Midbrain (tissue), 1 donor: ENCODE results near the gene PCDHA12.
"Not testable (repeated sequence)": the region's sequence is repeated elsewhere in the genome, so short reads cannot be mapped to it uniquely, and the experiment has no call there.

ENCODE experiments used
- DNase-seq: peaks from one replicate; lab custom pipeline; 2025; lab: John Stamatoyannopoulos, UW

The PCDHA12 gene

GRCh38 chr5:140857177-140857986 is 17.7 kb upstream of the PCDHA12 start:
- DNase-seq: no peak

DNA sequence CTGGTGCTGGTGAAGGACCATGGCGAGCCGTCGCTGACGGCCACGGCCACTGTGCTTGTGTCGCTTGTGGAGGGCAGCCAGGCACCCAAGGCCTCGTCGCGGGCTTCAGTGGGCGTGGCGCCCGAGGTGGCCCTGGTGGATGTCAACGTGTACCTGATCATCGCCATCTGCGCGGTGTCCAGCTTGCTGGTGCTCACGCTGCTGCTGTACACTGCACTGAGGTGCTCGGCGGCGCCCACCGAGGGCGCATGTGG is 17.2 kb upstream of the PCDHA12 start:
- DNase-seq: no peak

DNA sequence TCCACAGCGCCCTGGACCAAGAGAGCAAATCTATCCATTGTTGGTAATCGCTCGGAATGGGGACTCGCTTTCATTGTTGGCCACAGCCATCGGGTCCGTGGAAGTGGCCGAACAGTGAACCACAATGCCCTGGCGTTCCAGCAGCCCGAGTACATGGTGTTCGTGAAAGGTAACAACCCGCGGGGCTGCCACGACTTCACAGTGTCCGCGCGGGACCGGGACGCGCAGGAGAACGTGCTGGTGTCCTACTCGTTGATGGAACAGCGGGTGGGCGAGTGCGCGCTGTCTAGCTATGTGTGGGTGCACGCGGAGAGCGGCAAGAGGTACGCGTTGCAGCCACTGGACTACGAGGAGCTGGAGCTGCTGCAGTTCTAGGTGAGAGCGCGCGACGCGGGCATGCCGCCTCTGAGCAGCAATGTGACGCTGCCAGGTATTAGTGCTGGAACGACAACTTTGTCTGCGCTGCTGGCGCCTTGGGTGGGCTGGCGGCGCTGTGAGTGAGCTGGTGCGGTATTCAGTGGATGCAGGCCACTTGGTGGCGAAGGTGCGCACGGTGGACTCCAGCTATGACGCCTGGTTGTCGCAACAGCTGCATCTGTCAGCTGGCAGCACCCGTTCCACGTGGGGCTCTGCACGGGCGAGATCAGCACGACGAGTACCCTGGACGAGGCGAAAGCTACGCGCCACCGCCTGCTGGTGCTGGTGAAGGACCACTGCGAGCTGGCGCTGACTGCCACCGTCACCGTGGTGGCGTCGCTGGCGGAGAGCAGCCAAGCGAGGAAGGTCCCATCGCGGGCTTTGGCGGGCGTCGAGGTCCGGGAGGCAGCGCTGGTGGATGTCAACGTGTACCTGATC is 12.4 kb upstream of the PCDHA12 start:
- DNase-seq: no peak

DNA sequence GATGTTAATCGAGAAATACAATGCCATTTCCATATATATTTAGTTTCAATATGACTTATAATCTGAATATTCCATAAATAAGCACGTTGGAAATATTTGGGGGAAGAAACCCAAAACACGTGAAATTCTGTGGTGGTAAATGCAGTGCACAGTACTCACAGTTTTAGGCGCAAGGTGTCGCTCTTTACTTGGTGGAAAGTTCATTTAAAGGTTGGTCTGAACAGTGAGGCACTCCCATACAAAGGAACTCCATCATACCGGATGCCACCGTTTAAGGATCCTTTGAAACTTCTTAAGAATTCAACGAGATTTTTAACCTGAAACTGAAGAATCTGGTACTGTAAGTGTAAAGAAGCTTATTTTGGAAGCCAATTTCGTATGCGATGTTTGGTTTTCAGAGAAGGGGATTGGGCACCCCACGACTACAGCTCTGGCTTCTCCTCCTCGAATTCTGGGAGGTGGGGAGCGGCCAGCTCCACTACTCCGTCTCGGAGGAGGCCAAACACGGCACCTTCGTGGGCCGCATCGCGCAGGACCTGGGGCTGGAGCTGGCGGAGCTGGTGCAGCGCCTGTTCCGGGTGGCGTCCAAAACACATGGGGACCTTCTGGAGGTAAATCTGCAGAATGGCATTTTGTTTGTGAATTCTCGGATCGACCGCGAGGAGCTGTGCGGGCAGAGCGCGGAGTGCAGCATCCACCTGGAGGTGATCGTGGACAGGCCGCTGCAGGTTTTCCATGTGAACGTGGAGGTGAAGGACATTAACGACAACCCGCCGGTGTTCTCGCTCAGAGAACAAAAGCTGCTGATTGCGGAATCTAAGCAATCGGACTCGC is 6.2 kb upstream of the PCDHA12 start, which contains the start of gene PCDHA11:
Gene PCDHA11 (plus strand): TSS at position 237 of the 834 bp plus-strand sequence. CDS start 147 bp downstream, at position 384.
- no peak for DNase-seq

DNA sequence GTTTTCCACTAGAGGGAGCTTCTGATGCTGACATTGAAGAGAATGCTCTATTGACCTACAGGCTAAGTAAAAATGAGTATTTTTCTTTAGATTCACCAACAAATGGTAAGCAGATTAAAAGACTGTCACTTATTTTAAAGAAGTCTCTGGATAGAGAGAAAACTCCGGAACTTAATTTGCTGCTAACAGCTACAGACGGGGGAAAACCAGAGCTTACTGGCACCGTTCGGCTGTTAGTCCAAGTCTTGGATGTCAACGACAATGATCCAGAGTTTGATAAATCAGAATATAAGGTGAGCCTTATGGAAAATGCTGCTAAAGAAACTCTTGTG is 5.6 kb upstream of the PCDHA12 start:
- DNase-seq: no peak

DNA sequence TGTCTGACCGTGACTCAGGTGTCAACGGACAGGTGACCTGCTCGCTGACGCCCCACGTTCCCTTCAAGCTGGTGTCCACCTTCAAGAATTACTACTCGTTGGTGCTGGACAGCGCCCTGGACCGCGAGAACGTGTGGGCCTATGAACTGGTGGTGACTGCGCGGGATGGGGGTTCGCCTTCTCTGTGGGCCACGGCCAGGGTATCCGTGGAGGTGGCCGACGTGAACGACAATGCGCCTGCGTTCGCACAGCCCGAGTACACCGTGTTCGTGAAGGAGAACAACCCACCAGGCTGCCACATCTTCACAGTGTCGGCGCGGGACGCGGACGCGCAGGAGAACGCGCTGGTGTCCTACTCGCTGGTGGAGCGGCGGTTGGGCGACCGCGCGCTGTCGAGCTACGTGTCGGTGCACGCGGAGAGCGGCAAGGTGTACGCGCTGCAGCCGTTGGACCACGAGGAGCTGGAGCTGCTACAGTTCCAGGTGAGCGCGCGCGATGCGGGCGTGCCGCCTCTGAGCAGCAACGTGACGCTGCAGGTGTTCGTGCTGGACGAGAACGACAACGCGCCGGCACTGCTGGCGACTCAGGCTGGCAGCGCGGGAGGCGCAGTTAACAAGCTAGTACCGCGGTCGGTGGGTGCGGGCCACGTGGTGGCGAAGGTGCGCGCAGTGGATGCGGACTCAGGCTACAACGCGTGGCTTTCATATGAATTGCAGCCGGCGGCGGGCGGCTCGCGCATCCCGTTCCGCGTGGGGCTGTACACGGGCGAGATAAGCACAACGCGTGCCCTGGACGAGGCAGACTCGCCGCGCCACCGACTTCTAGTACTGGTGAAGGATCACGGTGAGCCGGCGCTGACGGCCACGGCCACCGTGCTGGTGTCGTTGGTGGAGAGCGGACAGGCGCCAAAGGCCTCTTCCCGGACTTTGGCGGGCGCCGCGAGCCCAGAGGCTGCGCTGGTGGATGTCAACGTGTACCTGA is 4.6 kb upstream of the PCDHA12 start:
- no peak for DNase-seq

DNA sequence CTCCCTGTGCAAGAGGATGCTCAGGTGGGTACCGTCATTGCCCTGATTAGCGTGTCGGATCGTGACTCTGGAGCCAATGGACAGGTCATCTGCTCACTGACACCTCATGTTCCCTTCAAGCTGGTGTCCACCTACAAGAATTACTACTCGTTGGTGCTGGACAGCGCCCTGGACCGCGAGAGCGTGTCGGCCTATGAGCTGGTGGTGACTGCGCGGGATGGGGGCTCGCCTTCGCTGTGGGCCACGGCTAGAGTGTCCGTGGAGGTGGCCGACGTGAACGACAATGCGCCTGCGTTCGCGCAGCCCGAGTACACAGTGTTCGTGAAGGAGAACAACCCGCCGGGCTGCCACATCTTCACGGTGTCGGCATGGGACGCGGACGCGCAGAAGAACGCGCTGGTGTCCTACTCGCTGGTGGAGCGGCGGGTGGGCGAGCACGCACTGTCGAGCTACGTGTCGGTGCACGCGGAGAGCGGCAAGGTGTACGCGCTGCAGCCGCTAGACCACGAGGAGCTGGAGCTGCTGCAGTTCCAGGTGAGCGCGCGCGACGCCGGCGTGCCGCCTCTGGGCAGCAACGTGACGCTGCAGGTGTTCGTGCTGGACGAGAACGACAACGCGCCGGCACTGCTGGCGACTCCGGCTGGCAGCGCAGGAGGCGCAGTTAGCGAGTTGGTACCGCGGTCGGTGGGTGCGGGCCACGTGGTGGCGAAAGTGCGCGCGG is 1.6 kb downstream of the PCDHA12 start:
- DNase-seq: not testable (repeated sequence)

DNA sequence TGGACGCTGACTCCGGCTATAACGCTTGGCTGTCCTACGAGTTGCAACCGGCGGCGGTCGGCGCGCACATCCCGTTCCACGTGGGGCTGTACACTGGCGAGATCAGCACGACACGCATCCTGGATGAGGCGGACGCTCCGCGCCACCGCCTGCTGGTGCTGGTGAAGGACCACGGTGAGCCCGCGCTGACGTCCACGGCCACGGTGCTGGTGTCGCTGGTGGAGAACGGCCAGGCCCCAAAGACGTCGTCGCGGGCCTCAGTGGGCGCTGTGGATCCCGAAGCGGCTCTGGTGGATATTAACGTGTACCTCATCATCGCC is 2.1 kb downstream of the PCDHA12 start:
- no peak for DNase-seq

- DNase-seq: peak; percentile 31
Measured at GRCh38 chr5:140881889-140882590, 6.9 kb downstream of the PCDHA12 start, which contains the start of gene PCDHA13. PCDHA13 (plus strand) TSS chr5:140882124; CDS start chr5:140882269, 145 bp downstream.

GRCh38 chr5:140882591-140882899 is 7.4 kb downstream of the PCDHA12 start:
- peak; percentile 11 for DNase-seq

GRCh38 chr5:140883373-140883772 is 8.3 kb downstream of the PCDHA12 start:
- DNase-seq: no peak

DNA sequence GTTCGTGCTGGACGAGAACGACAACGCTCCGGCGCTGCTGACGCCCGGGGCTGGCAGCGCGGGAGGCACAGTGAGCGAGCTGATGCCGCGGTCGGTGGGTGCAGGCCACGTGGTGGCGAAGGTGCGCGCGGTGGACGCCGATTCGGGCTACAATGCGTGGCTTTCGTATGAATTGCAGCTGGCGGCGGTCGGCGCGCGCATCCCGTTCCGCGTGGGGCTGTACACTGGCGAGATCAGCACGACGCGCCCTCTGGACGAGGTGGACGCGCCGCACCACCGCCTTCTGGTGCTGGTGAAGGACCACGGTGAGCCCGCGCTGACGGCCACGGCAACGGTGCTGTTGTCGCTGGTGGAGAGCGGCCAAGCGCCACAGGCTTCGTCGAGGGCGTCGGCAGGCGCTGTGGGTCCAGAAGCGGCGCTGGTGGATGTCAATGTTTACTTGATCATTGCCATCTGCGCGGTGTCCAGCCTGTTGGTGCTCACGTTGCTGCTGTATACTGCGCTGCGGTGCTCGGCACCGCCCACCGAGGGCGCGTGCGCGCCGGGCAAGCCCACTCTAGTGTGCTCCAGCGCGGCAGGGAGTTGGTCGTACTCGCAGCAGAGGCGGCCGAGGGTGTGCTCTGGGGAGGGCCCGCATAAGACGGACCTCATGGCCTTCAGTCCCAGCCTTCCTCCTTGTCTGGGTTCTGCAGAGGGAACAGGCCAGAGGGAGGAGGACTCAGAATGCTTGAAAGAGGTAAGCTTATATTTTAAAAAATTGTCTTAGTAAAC is 9.0 kb downstream of the PCDHA12 start:
- no peak for DNase-seq

GRCh38 chr5:140916325-140916724 is 41.2 kb downstream of the PCDHA12 start:
- no peak for DNase-seq

DNA sequence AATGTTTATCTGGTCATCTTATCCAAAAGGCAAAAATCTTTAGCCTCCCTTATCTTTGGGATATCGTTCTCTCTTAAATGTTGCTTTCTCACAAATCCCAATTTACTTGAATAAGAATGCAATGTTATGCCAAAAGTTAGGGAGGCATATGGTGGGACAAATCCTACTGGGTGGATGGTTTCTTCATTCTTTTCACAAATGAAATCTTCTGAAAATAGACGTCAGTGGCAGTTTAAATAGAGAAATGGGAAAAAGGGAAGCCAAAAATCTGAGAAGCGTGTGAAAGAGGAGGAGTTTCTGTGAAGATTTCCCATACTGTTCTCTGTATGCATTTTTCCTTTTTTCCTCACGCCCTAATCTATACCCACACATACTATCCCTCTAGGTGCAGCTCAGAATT is 48.5 kb downstream of the PCDHA12 start:
- DNase-seq: no peak

GRCh38 chr5:140925806-140926442 is 50.8 kb downstream of the PCDHA12 start, which contains the start of gene PCDHAC1:
PCDHAC1 (plus strand) TSS chr5:140926299; CDS start chr5:140926893, 594 bp downstream.
- DNase-seq: no peak

DNA sequence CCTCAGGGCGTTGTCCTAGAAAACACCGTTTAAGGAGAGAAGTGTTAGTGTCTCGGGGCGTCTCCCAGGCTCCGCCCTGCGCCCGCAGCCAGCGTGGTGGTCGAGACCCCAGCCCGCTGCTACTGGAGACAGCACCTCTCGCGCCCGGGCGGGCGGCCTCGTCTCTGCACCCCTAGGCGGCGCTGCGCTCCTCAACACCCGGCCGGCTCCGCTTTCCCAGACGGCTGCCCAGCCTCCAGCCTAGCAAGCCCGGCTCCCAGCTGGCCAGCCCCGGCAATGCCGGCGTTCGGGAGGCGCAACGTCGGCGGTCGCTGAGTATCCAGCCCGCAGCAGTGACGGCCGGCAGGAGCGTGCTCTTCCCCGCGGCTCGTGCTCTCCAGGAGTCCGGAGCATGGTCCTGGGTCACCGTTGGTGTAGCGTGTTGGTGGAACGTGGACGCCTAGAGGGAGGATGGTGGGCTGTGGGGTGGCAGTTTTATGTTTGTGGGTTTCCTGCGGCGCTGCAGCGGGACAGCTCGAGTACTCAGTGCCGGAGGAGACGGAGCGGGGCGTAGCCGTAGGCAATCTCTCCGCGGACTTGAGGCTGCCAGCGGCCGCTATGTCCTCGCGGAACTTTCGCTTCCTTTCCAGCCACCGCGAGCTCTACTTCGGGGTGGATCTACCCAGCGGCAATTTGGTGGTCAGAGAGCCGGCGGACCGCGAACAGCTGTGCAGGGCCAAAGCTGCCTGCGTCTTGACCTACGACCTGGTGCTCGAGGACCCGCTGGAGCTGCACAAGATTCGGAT is 51.5 kb downstream of the PCDHA12 start:
- DNase-seq: peak; percentile 73

- no peak for DNase-seq
Measured at GRCh38 chr5:140927228-140927573, 52.1 kb downstream of the PCDHA12 start.
